HG02943 (cell line): Measurements from ENCODE around the gene SCMH1.
"Not testable (repeated sequence)": the region's sequence is repeated elsewhere in the genome, so short reads cannot be mapped to it uniquely, and the experiment has no call there.

Source experiments
- ATAC-seq: cut with Tn5 transposase; IDR thresholded peaks from one replicate; pipeline ENCODE4 v1.9.1; 2021; ENCODE audit warnings: mild to moderate bottlenecking, low read depth, moderate library complexity; ENCODE audit not compliant: unreplicated experiment

Gene SCMH1

GRCh38 chr1:41160498-41161110 is 81.5 kb downstream of the SCMH1 start:
- ATAC-seq, result no peak

DNA sequence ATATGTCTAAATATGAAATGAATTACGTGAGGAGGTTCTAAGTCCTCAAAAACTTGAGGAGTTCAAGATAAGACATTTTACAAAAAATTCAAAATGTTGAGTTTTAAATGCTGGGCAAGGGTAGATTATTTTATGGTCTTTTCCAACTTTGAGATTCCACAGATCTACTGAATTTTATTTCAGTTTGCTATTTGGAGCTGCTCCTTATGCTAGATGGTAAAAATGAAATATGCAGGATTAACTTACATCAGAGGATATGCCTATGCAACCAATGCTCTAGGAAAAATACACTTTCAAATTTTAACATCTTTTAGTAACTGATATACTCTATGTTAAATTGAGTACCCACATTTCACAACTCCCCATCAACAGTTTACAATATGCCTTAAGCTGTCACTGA is 83.1 kb downstream of the SCMH1 start:
- ATAC-seq, result no peak

DNA sequence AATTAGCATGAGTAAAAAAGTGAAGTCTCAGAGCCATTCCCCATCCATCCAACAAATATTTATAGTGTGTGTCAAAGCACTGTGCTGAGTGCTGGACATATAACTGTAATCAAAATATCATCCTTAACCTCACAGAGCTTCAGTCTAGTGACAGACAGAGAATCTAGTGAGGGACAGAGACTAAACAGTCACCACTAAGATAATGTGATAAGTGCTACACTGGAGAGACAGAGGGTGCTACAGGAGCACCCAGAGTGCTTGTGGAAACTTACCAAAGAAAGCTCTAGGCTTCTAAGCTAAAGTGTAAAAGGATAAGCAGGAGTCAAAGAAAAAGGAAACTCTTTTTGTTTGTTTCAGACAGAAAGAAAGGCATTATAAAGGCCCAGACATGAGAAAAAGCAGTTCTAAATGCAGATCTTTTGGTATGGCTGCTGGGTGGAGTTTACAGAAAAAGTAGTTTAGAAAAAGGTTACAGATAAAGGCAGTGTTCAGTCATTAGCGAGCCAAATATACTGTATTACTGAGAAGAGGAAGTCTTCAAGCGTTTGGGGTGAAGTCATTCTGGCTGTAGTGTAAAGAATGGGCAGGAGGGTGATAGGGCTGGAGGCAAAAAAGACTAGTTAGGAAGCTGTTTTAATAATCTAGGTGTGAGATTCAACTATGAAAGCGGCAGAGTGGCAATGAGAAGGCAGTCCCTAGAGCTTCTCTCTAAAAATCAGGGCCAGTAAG is 83.8 kb downstream of the SCMH1 start:
- no peak for ATAC-seq

DNA sequence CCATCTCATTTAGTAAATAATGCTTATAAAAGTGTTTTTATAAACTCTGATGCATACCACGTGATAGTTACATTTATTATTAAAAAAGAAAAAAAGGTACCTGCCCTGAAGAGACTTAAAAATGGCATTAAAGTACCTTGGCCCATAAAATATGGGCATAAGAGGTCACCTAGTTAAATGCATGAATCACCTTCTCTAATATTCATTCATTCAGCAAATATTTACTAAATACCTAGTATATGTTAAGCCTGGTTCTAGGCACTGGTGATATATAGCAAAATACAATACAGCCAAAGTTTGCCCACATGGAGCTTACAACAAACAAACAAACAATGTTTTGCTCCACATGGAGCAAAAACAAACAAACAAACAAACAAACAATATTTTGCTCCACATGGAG is 87.0 kb downstream of the SCMH1 start:
- ATAC-seq, result no peak

GRCh38 chr1:41153750-41154274 is 88.3 kb downstream of the SCMH1 start:
- ATAC-seq, result no peak

- ATAC-seq, result no peak
These were observed 89.5 kb downstream of the SCMH1 start for GRCh38 chr1:41152622-41153044.

DNA sequence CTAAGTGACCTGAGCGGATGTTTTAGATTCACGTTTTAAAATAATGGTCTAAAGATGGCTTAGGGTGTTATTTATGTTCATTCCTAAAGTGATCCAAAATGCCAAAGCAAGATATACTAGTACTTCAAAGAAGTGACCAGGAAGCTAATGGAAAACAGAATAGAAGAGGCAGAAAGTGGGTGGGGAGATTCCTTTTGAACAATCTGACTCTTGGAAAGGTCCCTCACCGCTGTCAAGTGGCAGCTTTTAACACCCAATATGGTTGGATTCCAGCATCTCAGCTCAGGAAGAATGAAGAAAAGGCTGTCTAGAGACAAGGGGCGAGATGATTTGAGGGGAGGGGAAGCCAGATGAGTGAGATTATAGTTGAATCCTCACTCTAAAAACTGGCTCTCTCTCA is 90.3 kb downstream of the SCMH1 start:
- no peak for ATAC-seq

- ATAC-seq, result no peak
These were observed 92.5 kb downstream of the SCMH1 start for GRCh38 chr1:41149570-41149969.

- ATAC-seq, result no peak
These were observed 97.8 kb downstream of the SCMH1 start for GRCh38 chr1:41144285-41144684.

GRCh38 chr1:41138549-41138948 is 103.6 kb downstream of the SCMH1 start:
- no peak for ATAC-seq

DNA sequence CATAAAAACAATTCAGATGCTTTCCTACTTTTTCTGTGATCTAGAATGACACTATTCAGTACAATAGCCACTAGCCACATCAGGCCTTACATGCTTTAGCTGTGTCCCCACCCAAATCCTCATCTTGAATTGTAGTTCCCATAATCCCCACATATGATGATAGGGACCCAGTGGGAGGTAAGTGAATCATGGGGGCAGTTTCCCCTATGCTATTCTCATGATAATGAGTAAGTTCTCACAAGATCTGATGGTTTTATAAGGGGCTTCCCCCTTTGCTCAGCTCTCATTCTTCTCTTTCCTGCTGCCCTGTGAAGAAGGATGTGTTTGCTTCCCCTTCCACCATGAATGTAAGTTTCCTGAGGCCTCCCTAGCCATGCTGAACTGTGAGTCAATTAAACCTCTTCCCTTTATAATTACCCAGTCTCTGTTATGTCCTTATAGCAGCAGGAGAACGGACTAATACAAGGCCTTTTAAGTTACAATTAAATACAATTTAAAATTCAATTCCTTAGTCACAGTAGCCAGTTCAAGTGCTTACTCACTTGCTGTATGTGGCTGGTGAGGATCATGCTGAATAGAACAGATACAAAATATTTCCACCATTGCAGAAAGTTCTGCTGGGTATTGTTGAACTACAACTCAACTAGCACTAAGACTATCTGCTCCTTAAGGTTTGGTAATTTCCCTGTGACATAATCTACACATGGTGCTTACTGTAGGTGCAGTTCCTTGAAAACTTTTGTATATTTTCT is 106.7 kb downstream of the SCMH1 start:
- ATAC-seq, result no peak

DNA sequence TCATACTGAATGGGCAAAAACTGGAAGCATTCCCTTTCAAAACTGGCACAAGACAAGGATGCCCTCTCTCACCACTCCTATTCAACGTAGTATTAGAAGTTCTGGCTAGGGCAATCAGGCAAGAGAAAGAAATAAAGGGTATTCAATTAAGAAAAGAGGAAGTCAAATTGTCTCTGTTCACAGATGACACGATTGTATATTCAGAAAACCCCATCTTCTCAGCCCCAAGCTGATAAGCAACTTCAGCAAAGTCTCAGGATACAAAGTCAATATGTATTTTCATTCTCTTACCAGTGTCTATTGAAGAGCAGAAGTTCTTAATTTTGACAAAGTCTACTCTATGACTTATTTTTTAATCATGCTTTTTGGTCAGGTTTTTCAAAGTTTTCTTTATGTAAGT is 107.8 kb downstream of the SCMH1 start:
- not testable (repeated sequence) for ATAC-seq

GRCh38 chr1:41122851-41123518 is 119.1 kb downstream of the SCMH1 start:
- ATAC-seq, result no peak

GRCh38 chr1:41122148-41122547 is 120.0 kb downstream of the SCMH1 start:
- ATAC-seq, result no peak

DNA sequence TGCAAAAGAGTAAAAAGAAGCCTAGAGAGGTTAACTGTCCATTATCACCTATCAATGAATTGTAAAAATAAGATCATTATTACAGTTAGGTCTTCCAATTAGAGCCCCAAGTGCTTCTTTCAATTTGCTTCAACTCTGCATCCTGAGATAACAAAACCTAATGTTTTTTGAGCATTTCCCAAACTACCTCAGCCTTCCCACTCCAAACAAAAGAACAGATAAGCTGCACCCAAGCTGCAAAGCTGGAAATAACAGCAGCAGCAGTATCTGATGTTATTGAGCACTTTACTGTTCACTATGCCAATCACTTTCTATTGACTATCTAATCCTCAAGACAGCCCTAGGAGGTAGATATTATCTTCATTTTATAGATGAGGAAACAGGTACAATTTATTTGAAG is 123.5 kb downstream of the SCMH1 start:
- ATAC-seq, result no peak

GRCh38 chr1:41117241-41117640 is 124.9 kb downstream of the SCMH1 start:
- not testable (repeated sequence) for ATAC-seq

DNA sequence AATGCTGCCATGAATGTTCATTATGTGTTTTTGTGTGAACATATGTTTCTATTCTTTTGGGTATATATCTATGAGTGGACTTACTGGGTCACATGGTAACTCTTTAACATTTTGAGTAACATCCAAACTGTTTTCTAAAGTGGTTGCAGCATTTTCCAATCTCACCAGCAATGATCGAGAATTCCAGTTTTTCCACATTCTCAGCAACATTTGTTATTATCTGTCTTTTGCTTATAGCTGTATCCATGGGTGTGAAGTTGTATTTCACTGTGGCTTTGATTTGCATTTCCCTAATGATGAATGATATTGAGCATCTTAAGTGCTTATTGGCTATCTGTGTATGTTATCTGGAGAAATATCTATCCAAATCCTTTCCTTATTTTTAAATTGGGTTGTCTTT is 131.4 kb downstream of the SCMH1 start:
- ATAC-seq, result no peak

DNA sequence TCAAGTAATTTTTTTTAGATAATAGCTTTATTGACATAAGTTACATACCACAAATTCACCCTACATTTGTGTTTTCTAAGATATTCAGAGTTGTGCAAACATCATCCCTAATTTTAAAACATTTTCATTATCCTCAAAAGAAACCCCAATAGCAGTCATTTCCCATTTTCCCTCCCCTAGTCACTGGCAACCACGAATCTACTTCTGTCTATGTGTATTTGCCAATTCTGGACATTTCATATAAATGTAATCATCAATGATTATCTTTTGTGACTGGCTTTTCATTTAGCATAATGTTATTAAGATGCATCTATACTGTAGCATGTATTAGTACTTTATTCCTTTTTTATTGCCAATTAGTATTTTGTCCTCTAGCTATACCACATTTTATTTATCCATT is 131.8 kb downstream of the SCMH1 start:
- ATAC-seq, result no peak

DNA sequence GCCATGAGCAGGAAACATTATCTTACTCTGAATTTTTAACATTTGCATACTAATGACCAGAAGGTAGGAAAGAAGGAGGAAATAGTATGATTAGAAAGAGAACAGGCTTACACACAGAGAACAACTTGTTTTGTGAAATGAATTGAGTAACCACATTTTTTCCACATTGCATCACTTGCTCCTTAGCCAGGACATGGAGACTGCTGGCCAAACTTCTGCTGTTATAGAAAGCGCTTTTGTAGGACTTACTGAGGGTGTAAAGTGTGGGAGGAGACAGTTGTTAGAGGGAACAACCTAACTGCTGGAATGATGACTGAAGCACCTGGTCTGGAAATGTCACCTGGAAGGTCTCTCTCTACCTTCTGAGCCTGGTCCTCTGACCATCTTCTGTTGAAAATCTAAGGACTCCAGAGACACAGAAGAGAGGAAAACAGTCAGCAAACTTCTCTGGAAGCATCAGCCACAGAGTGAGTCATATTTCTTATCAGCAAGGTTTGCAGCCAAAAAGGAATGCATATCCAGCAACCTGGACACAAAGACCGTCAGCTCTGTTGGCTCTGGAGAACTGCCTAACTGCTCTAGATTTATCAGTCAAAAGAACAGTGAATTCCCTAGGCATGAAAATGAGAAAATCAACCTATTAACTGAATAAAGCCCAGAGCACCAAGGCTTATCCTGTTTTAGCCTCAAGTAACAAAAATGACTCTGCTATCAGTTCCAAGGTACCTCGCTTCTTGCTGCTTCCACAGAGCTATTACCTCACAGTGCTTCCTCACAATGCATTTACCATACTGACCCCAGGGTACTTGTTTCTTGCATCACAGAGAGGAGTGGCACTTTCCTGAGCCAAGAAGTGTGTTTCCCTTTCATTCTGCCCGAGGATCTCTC is 132.6 kb downstream of the SCMH1 start:
- no peak for ATAC-seq
